Midbrain (tissue), 1 donor: Measurements from ENCODE around the gene RHOT2.

Experiments used
- DNase-seq: peaks from one replicate; lab custom pipeline; 2025; lab: John Stamatoyannopoulos, UW

Gene RHOT2

DNA sequence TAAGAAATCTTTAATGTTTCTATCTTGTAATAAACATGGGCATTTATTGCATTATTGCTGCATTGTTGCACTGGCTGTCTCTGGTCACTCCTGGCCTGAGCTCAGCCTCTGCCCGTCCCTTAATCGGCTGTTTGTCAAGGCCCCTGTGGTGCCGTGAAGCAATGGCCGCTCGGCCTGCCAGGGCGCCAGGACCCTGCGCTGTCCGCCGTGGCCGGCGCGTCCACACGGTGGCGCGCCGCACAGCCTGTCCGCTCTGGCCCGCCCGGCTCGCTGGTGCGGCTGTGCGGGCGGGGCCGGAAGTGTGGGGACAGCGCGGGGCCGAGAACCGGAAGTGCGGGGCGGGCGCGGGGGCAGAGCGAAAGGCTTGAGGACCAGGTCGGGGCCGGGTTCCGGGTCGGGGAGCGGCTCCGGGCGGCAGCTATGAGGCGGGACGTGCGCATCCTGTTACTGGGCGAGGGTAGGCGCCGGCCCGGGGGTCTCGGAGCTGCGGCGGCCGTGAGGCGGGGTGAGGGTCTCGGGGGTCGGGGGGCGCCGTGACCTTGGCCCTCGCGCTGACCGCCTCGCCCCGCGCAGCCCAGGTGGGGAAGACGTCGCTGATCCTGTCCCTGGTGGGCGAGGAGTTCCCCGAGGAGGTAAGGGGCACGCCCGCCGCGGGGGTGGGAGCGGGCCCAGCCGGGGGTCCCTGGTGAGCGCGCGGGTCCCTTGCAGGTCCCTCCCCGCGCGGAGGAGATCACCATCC lies at the start of gene RHOT2:
RHOT2 (plus strand) TSS at position 353 of the 739 bp plus-strand sequence; CDS start at position 421, 68 bp downstream.
- DNase-seq, result peak; percentile 94

GRCh38 chr16:619476-620100 lies 48.3 kb upstream of the RHOT2 start:
- no peak for DNase-seq

DNA sequence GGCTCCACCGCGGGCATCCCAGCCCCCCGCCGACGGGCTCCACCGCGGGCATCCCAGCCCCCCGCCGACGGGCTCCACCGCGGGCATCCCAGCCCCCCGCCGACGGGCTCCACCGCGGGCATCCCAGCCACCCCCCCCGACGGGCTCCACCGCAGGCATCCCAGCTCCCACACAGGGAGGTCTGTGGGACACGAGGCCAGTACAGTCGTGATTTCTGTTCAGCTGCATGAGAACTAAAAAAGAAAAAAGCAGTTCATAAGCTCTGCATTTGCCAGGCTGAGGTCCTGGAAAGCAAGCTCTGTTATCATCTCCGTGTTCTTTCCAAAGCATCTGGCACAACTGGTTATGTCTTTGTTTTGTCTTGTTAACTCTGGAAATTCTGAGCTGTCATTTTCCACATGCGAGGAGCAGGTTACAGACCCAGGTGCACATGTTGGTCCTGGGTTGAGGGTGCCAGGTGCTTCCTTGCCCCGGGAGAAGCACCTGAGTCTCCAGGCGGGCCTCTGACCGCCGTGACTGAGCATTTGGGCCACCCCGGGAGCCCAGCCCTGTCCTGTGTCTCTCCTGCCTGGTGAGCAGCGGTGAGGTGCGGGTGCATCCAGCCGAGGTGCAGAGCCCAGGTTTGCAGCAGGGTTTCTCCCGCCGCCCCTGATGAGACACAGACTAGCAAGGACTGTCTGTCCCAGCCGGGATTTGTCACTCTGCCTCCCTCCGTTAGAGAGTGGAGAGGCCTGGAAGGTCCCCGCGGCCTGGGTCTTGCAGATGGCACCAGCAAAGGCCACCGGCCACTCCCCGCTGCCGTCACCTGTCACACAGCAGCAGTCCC lies 47.0 kb upstream of the RHOT2 start:
- no peak for DNase-seq

DNA sequence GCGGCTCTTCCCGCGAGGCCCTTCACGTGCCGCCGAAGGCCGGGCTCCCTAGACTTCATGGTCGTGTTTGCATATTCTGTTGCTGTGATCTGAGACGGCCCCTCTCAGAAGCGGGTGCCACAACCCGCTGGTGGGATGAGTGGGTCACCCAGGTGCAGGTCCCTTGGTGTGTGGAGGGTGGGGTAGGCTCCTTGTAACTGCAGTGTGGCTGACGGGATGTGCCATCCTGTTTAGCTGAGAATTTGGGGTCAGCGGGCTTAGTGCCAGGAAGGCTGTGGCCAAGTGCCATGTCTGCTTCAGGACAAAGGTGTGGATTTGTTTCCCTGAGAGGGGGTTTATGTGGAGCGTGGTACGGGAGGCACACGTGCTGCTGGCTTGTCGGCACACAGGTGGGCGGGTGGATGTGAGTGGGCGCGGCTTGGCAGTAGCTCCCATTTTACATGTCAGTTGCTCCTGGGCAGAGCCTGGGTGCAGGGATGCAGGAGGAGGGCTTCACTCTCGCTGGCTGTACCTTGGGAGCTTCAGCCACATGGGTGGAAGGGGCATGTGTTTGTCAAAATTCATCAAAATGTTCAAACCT lies 46.3 kb upstream of the RHOT2 start:
- no peak for DNase-seq

DNA sequence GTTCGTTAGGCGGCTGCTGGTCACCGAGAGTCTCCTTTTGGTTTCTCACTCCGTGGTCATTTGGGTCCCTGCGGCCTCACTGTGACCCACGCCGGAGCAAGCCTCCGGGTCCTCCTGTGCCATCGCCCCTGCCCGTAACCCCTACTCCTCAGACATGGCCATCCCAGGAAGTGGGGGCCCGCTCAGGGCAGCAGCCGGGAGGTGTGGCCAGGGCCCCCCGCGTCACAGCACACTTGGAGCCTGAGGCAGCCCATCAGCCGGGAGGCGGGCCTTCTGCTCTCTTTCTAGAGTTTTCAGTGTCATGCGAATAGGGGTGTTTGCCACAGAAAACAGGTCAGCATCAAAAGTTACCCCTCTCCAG lies 45.0 kb upstream of the RHOT2 start:
- no peak for DNase-seq

DNA sequence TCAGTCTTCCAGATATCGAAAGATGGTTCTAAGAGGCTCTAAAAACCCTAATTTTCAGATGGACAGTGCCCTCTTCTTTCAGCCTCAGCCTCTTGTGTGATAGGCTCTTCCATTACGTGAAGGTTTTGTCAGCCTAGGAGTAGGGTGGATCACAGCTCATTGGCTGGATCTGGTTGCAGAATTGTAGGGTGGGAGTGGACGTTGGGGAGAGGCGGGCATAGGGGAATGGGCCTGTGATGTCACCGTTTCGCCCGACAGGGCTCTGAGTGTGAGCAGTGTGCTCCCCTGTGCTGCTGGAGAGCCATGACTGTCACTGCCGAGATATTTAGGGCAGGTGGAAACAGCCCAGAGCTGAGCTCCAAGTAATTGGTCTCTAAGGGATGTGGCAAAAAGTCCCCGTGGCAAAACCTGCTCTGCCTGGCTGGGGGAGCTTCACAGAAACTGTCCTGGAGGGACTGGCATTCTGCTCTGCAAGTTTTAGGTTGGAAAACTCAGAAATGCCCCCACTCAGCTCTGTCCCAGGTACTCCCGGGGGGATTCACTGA lies 43.3 kb upstream of the RHOT2 start:
- no peak for DNase-seq

DNA sequence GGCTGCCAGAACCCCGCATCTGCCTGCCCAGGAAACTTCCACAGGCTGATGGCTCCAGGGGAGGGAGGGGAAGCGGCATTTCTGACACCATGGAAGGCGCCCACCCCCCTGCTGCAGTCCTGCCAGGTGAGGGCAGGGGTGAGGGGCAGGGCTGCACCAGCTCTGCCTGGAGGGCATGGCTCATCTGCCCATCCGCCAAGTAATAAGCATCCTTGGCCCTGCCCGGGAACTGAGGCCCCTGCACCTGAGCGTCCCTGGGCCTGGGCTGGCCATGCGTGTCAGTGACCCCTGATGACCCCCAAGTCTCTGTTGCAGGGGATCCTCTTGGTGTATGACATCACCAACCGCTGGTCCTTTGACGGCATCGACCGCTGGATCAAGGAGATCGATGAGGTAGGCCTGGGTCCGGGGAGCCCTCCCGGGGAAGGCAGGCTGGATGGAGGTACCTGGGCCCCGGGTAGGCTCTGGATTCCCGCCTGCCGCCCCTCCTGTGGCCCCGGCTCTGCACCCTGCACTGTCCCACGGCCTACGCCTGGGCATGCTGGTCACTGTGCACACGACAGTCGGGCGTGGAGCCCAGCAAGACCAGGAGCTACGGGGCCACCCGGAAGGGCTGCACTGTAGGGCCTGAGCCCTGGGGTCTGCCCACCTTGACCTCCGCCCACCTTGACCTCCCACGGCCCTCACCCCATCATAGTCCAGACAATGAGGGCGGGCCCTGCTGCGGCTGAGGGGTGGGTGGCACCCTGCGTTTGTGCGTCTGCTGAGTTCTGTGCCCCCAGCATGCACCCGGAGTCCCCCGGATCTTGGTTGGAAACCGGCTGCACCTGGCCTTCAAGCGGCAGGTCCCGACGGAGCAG lies 42.6 kb upstream of the RHOT2 start:
- DNase-seq, result no peak

- no peak for DNase-seq
These were observed 41.8 kb upstream of the RHOT2 start for GRCh38 chr16:625977-626765.

GRCh38 chr16:626787-627453 lies 41.0 kb upstream of the RHOT2 start:
- DNase-seq, result no peak

- no peak for DNase-seq
These were observed 40.3 kb upstream of the RHOT2 start for GRCh38 chr16:627454-628239.

DNA sequence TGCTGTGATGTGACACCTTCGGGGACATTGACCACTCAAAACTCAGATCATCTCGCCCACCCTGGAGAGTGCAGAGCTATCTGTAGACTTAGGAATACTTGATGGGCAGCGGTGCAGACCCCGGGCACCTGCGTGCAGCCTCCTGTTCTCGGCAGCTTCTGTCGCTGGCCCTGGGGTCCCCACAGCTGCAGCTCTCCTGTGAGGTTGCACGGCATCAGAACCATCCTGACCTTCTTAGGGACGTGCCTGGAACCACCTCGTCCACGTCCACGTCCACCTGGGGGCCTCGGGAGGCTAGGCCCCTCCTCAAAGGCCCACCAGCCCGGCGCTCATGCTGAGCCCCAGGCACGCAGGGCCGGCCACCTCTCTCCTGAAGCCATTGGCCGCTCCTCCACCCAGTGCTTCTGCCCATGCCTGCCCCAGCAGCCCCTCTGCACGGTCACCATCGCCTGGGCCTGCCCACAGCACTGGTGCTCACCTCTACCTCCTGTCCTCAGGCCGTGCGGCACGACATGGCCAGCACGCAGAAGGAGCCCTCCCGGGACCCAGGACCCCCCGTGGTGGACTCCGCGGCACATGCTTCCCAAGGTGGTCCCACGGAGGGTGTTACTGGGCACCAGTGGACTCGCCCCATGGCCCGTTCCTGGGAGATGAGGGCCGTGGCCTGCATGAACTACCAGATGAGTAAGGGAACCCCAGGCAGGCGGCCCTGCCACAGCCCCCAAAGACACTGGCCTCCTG lies 39.4 kb upstream of the RHOT2 start:
- no peak for DNase-seq

DNA sequence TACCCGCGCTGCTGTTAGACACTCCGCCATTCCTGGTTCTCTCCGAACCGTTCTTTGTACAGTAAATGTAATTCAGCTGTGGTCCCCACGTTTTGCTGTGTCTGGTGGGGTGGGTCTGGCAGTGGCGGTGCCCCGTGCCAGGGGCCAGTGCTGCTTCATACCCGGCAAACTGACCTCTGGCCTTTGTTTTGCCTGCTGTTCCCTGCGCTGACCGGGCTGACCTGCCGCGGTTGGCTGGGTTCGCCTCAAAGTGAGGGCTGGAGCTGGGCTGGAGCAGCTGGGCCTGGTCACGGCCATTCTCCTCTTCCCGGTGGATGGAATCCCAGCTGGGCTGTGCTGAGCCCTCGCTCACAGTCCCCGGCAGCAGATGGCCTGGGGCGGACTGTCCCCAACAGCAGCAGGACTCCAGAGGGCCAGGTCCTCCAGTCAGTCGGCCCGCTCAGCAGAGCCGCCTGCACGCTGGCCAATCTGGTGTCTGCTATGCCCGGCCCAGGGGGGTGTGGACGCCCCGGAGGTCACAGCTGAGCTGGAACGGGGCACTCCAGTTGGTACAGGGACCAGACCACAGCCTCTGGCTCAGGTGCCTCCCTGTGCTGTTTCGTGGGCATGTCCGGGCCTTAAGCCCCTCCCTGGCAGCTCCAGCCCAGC lies 38.6 kb upstream of the RHOT2 start:
- no peak for DNase-seq

DNA sequence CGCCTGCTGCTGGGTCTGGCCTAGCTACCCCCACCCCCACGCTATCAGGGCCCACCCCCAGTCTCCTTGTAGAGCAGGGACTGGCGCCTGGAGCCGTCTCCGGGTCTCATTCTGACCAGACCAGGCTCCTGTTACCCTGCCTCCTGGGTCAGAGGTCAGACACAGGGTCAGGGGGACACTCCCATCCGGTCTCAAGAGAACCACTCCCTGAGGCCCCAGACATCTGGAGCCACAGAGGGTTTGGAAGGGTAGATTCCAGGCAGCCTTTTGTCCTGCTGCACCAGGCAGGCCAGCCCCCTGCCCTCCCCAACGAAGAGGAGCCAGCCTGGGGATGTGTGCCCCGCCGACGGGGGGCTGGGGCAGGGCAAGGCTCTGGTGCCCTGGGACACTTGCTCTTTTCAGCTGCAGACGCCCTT lies 38.1 kb upstream of the RHOT2 start:
- no peak for DNase-seq

DNA sequence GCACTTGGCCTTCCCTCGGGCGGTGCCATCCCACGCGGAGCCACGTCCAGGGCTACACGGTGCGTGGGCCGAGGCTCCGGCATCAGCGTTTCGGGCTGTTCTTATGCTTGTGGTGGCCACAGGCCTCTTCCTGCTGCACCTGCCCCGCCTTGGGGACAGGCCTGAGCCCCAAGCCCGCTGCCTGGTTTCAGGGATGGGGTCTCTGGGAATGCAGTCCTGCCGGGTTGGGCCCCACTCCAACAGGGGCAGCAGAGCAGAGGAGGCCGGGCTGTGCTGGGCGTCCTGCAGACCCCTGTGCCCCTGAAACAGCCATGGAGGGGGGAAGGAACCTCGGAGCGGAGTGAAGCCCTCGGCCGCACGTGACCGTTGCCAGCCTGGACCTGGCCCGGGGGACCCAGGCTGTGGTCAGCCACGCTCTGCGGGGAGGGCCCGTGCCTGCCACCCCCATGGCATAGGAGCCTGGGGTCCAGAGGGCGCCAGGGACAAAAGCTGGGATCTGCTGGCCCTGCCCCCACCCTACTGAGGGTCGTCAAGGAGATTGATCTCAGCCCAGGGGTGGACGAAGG lies 37.6 kb upstream of the RHOT2 start:
- no peak for DNase-seq

- no peak for DNase-seq
These were observed 37.0 kb upstream of the RHOT2 start, which contains the start of gene WFIKKN1 for GRCh38 chr16:630815-631405. Gene WFIKKN1 (plus strand): TSS chr16:630985. CDS start chr16:631254, 269 bp downstream.

DNA sequence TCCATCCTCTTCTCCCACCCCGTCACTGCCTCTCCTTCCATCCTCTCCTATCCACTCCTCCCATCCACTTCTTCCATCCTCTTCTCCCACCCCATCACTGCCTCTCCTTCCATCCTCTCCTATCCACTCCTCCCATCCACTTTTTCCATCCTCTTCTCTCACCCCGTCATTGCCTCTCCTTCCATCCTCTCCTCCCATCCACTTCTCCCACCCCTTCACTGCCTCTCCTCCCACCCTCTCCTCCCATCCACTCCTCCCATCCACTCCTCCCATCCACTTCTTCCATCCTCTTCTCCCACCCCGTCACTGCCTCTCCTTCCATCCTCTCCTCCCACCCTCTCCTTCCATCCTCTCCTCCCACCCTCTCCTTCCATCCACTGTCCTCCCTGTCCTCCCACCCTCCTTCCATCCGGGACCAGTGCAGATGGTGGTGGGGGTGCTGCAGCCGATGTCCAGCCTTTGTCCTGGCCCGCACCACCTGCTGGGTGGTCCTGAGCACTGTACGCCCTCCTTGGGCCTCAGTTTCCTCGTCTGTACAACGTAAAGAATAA lies 36.0 kb upstream of the RHOT2 start:
- DNase-seq, result no peak
